GM12878 (cell line): ENCODE results near the gene POSTN. TPM values are rescaled to one million over a fixed set of nuclear protein-coding genes. Genes with fewer than 3 reads are reported as not detected.

ENCODE experiments used
- ATAC-seq: fragments of 200-7000 bp; cut with Tn5 transposase; 3 replicates; pipeline ENCODE4 v1.9.1; 2020; ENCODE audit warnings: mild to moderate bottlenecking, moderate library complexity
- BruUV-seq: library from RNA; stranded (reverse); fragments of 400-500 nt; replicated peaks from 2 replicates; lab custom pipeline; 2021; lab: Mats Ljungman, UMichigan
- CTCF ChIA-PET: fragments of 300-600 bp; sonication (Branson Sonifier 250); formaldehyde crosslinking; extraction: SDS; loops from one replicate; lab custom pipeline; 2021; ENCODE audit warnings: inconsistent platforms; lab: Yijun Ruan, JAX
- POLR2A ChIA-PET: fragments of 350-600 bp; formaldehyde crosslinking; extraction: SDS; loops from one replicate; lab custom pipeline; 2021; ENCODE audit warnings: inconsistent platforms; lab: Charles Lee
- RAD21 ChIA-PET: fragments of 300-600 bp; sonication (Branson Sonifier 250); formaldehyde crosslinking; loops from one replicate; lab custom pipeline; 2023; ENCODE audit warnings: antibody characterized with exemption; ENCODE audit not compliant: unreplicated experiment; lab: Charles Lee
- SMC1A ChIA-PET: fragments of 300-600 bp; sonication (Branson Sonifier 250); formaldehyde crosslinking; loops from one replicate; lab custom pipeline; 2023; ENCODE audit not compliant: unreplicated experiment, uncharacterized antibody; lab: Charles Lee
- DNase-seq: peaks from one replicate; pipeline ENCODE4 v3.0.0-alpha.2; 2011; ENCODE audit warnings: low read depth, low spot score
- FAIRE-seq: peaks from 3 replicates; lab custom pipeline; 2011; peaks lifted over from hg19 to GRCh38; lab: Jason Lieb, UNC
- H2AFZ ChIP-seq: 2 replicates; pipeline ENCODE4 v1.6.0; 2011; ENCODE audit warnings: low read depth, low read length, control low read depth; ENCODE audit not compliant: control insufficient read depth
- H3K27ac ChIP-seq: 2 replicates; pipeline ENCODE4 v1.5.1; 2011; ENCODE audit warnings: control low read depth; ENCODE audit not compliant: control insufficient read depth, insufficient read depth
- H3K27me3 ChIP-seq, 2 experiments: replicated peaks in 1 of 2; 2 replicates each; pipeline versions ENCODE4 v1.6.0 to v1.6.1; 2011; ENCODE audit warnings: low read length in 1 of 2; ENCODE audit not compliant: control insufficient read depth in 2 of 2, insufficient read depth in 2 of 2
- H3K36me3 ChIP-seq, 2 experiments: 2 replicates each; pipeline ENCODE4 v1.5.1; 2011; ENCODE audit warnings: low read length in 1 of 2; ENCODE audit not compliant: control insufficient read depth in 2 of 2, insufficient read depth in 2 of 2
- H3K4me1 ChIP-seq: 2 replicates; pipeline ENCODE4 v1.6.1; 2011; ENCODE audit warnings: mild to moderate bottlenecking, low read length, moderate library complexity, mixed read lengths; ENCODE audit not compliant: control insufficient read depth, insufficient read depth
- H3K4me2 ChIP-seq: 2 replicates; pipeline ENCODE4 v1.6.0; 2011; ENCODE audit warnings: control low read depth; ENCODE audit not compliant: control insufficient read depth, insufficient read depth
- H3K4me3 ChIP-seq: fragments of 200-600 bp; sonication (generic); 2 replicates; pipeline ENCODE4 v1.5.1; 2016
- H3K79me2 ChIP-seq: 2 replicates; pipeline ENCODE4 v1.6.0; 2011; ENCODE audit warnings: low read length; ENCODE audit not compliant: control insufficient read depth, insufficient read depth
- H3K9ac ChIP-seq: 2 replicates; pipeline ENCODE4 v1.8.0; 2011; ENCODE audit warnings: low read length, control low read depth, mixed read lengths; ENCODE audit not compliant: control insufficient read depth, insufficient read depth
- H3K9me3 ChIP-seq: replicated peaks from 3 replicates; pipeline ENCODE4 v1.5.1; 2011; ENCODE audit warnings: mild to moderate bottlenecking, low read length; ENCODE audit not compliant: control insufficient read depth, insufficient read depth
- H4K20me1 ChIP-seq: 2 replicates; pipeline ENCODE4 v1.6.0; 2011; ENCODE audit not compliant: control insufficient read depth, insufficient read depth
- ASH2L ChIP-seq: fragments of 300-600, 200-600 bp; sonication (generic); IDR thresholded peaks from 2 replicates; pipeline ENCODE4 v1.6.1; 2017; ENCODE audit warnings: low read depth, mild to moderate bottlenecking, borderline replicate concordance
- ATF3 ChIP-seq: IDR thresholded peaks from 2 replicates; pipeline ENCODE4 v1.6.1; 2011; ENCODE audit warnings: low read depth, mild to moderate bottlenecking, low read length, moderate library complexity, borderline replicate concordance; ENCODE audit errors: extremely low read depth
- CHD1 ChIP-seq: IDR thresholded peaks from 2 replicates; pipeline ENCODE4 v1.6.1; 2012; ENCODE audit warnings: low read depth, low read length, improper control_type of control experiment
- CHD2 ChIP-seq: IDR thresholded peaks from 2 replicates; pipeline ENCODE4 v1.6.1; 2011; ENCODE audit warnings: low read depth, low read length, improper control_type of control experiment, borderline replicate concordance
- CHD4 ChIP-seq: fragments of 200-600 bp; sonication (generic); IDR thresholded peaks from 2 replicates; pipeline ENCODE4 v1.6.1; 2016; ENCODE audit warnings: mild to moderate bottlenecking
- CREB1 ChIP-seq: IDR thresholded peaks from 2 replicates; pipeline ENCODE4 v1.6.1; 2012; ENCODE audit warnings: low read depth, mild to moderate bottlenecking, inconsistent platforms
- FOXM1 ChIP-seq: IDR thresholded peaks from 2 replicates; pipeline ENCODE4 v1.6.1; 2012; ENCODE audit warnings: low read depth, mild to moderate bottlenecking, inconsistent platforms, low read length, moderate library complexity
- GABPA ChIP-seq: IDR thresholded peaks from 2 replicates; pipeline ENCODE4 v1.6.1; 2014; ENCODE audit warnings: antibody characterized with exemption, low read depth, mild to moderate bottlenecking, inconsistent platforms
- GATAD2B ChIP-seq: fragments of 450-650 bp; conservative IDR thresholded peaks from 2 replicates; pipeline ENCODE4 v1.6.1; 2017; ENCODE audit warnings: low read depth, mild to moderate bottlenecking, moderate library complexity
- KAT2A ChIP-seq: conservative IDR thresholded peaks from 2 replicates; pipeline ENCODE4 v1.6.1; 2011; ENCODE audit warnings: low read depth, low read length; ENCODE audit not compliant: control insufficient read depth
- KDM1A ChIP-seq: fragments of 200-600 bp; sonication (generic); IDR thresholded peaks from 2 replicates; pipeline ENCODE4 v1.6.1; 2016; ENCODE audit warnings: borderline replicate concordance
- MEF2A ChIP-seq: IDR thresholded peaks from 2 replicates; pipeline ENCODE4 v1.6.1; 2011; ENCODE audit warnings: low read depth, mild to moderate bottlenecking, low read length, moderate library complexity; ENCODE audit not compliant: insufficient read depth
- PAX5 ChIP-seq: IDR thresholded peaks from 2 replicates; pipeline ENCODE4 v1.6.1; 2011; ENCODE audit warnings: low read depth, low read length, borderline replicate concordance
- POLR2AphosphoS5 ChIP-seq: IDR thresholded peaks from 2 replicates; pipeline ENCODE4 v1.6.1; 2011; ENCODE audit warnings: mild to moderate bottlenecking, low read length, inconsistent platforms
- SMAD1 ChIP-seq: fragments of 450-650 bp; IDR thresholded peaks from 2 replicates; pipeline ENCODE4 v1.6.1; 2018; ENCODE audit warnings: mild to moderate bottlenecking, low read depth; ENCODE audit not compliant: partially characterized antibody
- SMARCA5 ChIP-seq: fragments of 450-650 bp; IDR thresholded peaks from 2 replicates; pipeline ENCODE4 v1.6.1; 2017; ENCODE audit warnings: mild to moderate bottlenecking
- SMC3 ChIP-seq: IDR thresholded peaks from 2 replicates; pipeline ENCODE4 v1.6.1; 2011; ENCODE audit warnings: low read length, improper control_type of control experiment, borderline replicate concordance
- SP1 ChIP-seq: IDR thresholded peaks from one replicate; pipeline ENCODE4 v1.6.1; 2011; ENCODE audit warnings: low read depth, low read length
- TCF7 ChIP-seq: IDR thresholded peaks from 2 replicates; pipeline ENCODE4 v1.6.1; 2014; ENCODE audit warnings: antibody characterized with exemption, borderline replicate concordance
- ZBTB33 ChIP-seq: fragments of 450-650 bp; IDR thresholded peaks from 2 replicates; pipeline ENCODE4 v1.6.1; 2017; ENCODE audit warnings: mild to moderate bottlenecking
- WGBS: methylation state at CpG from one replicate; pipeline ENCODE4 v1.1.6; 2016; ENCODE audit warnings: low lambda C conversion rate; ENCODE audit not compliant: insufficient replicate concordance, insufficient coverage; ENCODE audit errors: missing lambda C conversion rate; 5-methylcytosine and 5-hydroxymethylcytosine counted together
- in situ Hi-C: fragments of 300-500 bp; cut with MboI; formaldehyde crosslinking; loops from 9 replicates; pipeline ENCODE4 v1.14.3; 2018; ENCODE audit warnings: mixed read lengths
- intact Hi-C: fragments of 100-400 bp; cut with micrococcal nuclease; formaldehyde crosslinking; loops from one replicate; pipeline ENCODE4 v1.14.2; 2022; ENCODE audit not compliant: unreplicated experiment
- polyA plus RNA-seq, 11 experiments: library from polyadenylated mRNA; depleted of rRNA in 4 of 11; unstranded in 6 of 11; stranded (reverse) in 5 of 11; fragments of >200 nt; fragmentation: Nextera tagmentation in 4 of 11; fragmentation: Illumina TruSeq in 1 of 11; extraction: Ambion mirVana in 4 of 11; extraction: Trizol in 1 of 11; gene quantifications; 1 replicate in 1 of 11; 2 replicates in 10 of 11; pipeline versions ENCODE4 v1.2.1 to v1.2.3, GENCODE V29; 2011 to 2016; ENCODE audit warnings: inconsistent platforms in 2 of 11, missing spikeins in 2 of 11, low read depth in 1 of 11
- total RNA-seq, 4 experiments: library from RNA; depleted of rRNA in 3 of 4; stranded (reverse); fragments of >200 nt in 3 of 4; fragmentation: Illumina TruSeq in 1 of 4; extraction: Trizol in 1 of 4; gene quantifications; 2 replicates each; pipeline versions ENCODE4 v1.2.1 to v1.2.3, GENCODE V29; 2013 to 2021
- TF ChIP-seq, protein P1 (sequence below): IDR thresholded peaks from 2 replicates; pipeline ENCODE4 v1.6.1; 2012; ENCODE audit warnings: low read depth, low read length, improper control_type of control experiment

Gene POSTN
- total and polyA plus RNA-seq, 10 of the 15 experiments (the other 5 are each of a cell fraction or from before 2014, with no cell fraction given) = 0.05 to 0.13 (median 0.08) TPM; not detected in 7

- TF ChIP-seq KAT2A = no peak
- no peak for TF ChIP-seq TCF7
- TF ChIP-seq, protein P1, sequence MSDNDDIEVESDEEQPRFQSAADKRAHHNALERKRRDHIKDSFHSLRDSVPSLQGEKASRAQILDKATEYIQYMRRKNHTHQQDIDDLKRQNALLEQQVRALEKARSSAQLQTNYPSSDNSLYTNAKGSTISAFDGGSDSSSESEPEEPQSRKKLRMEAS = no peak
- TF ChIP-seq SP1 = no peak
- TF ChIP-seq FOXM1 = no peak
- no peak for TF ChIP-seq CHD1
- no peak for TF ChIP-seq GABPA
- no peak for TF ChIP-seq CHD2
- TF ChIP-seq SMC3 = peak; percentile 27; the same call in 1 of the 2 replicates
Measured at GRCh38 chr13:37602733-37603381, 4.3 kb upstream of the POSTN start (continued).

- Histone ChIP-seq H3K4me3 (no peak overlapping the region), H2AFZ (no peak overlapping the region), H3K9ac (no peak overlapping the region), H3K27me3 (no peaks in the 10 kb centered on the region), H3K4me1 (no peaks in the 10 kb centered on the region), H3K9me3 (no peaks in the 10 kb centered on the region), H4K20me1 (no peaks in the 10 kb centered on the region), H3K36me3 (no peaks in the 10 kb centered on the region), H3K79me2 (no peaks in the 10 kb centered on the region), H3K4me2 (no peak overlapping the region), H3K27ac (no peak overlapping the region)
- ATAC-seq (no peak), DNase-seq (no peak), FAIRE-seq (no peak)
- ChIA-PET CTCF (interaction anchor here (1.2 to 1.6 kb wide), 2 partner anchors 17 to 490 kb away, joined by 3 read pairs; no protein-coding TSS in a partner anchor), POLR2A (no interaction called here), SMC1A (interaction anchor here (1.4 kb wide), 1 partner anchor 531 kb away, joined by 3 read pairs; no protein-coding TSS in a partner anchor), RAD21 (no interaction called here)
- in situ Hi-C loops (loop anchor here (10.0 kb wide), 1 partner anchor 517 kb away; no protein-coding TSS in a partner anchor), intact Hi-C loops (loop anchor here (5.0 kb wide), 1 partner anchor 495 kb away; the partner anchor contains the start of gene CSNK1A1L)
- no TSS peak for BruUV-seq
- WGBS = 33% methylated on average over 3 of the region's 3 CpGs
- TF ChIP-seq SMAD1 = no peak
- no peak for TF ChIP-seq PAX5
- TF ChIP-seq CREB1 = no peak
- no peak for TF ChIP-seq KDM1A
- TF ChIP-seq CHD2 = no peak
- TF ChIP-seq SMARCA5 = no peak
- TF ChIP-seq GATAD2B = no peak
- TF ChIP-seq KAT2A = no peak
- no peak for TF ChIP-seq POLR2AphosphoS5
- no peak for TF ChIP-seq ZBTB33
- no peak for TF ChIP-seq CHD4
- no peak for TF ChIP-seq ATF3
- TF ChIP-seq MEF2A = no peak
- no peak for TF ChIP-seq ASH2L
Measured at GRCh38 chr13:37601648-37602440, 3.3 kb upstream of the POSTN start.
